CD4-positive, alpha-beta T cell (primary cell): Measurements from ENCODE around the gene MAP3K4. TPM values are rescaled to one million over a fixed set of nuclear protein-coding genes. Genes with fewer than 3 reads are reported as not detected.

Source experiments
- ATAC-seq: fragments of 200-7000 bp; cut with Tn5 transposase; one replicate; pipeline ENCODE4 v1.10.0; 2022; ENCODE audit warnings: mild to moderate bottlenecking; ENCODE audit not compliant: poor library complexity
- CTCF ChIA-PET: fragments of 350-600 bp; sonication (Branson Sonifier 250); formaldehyde crosslinking; loops from one replicate; lab custom pipeline; 2021; ENCODE audit warnings: antibody characterized with exemption, inconsistent platforms; lab: Charles Lee
- POLR2A ChIA-PET: fragments of 350-600 bp; sonication (Branson Sonifier 250); formaldehyde crosslinking; loops from one replicate; lab custom pipeline; 2021; ENCODE audit warnings: antibody characterized with exemption, inconsistent platforms; lab: Charles Lee
- DNase-seq, 14 experiments: peaks; one replicate each; pipeline ENCODE4 v3.0.0-alpha.2; 2013 to 2020; ENCODE audit warnings: mixed read lengths in 2 of 14
- H3K27ac ChIP-seq, 2 donors: one replicate each; pipeline versions ENCODE4 v1.5.1 to v1.7.0; 2013; ENCODE audit warnings: low read length in 2 of 2, low read depth in 1 of 2, mild to moderate bottlenecking in 1 of 2
- H3K27me3 ChIP-seq, 2 experiments: 1 replicate in 1 of 2; 2 replicates in 1 of 2; pipeline versions ENCODE4 v1.6.1 to v1.7.0; 2013; ENCODE audit warnings: low read length in 2 of 2, control low read depth in 1 of 2, mild to moderate bottlenecking in 1 of 2, moderate library complexity in 1 of 2; ENCODE audit not compliant: insufficient read depth in 2 of 2, control insufficient read depth in 1 of 2
- H3K36me3 ChIP-seq: one replicate; pipeline ENCODE4 v1.6.1; 2013; ENCODE audit warnings: low read length, control low read depth; ENCODE audit not compliant: insufficient read depth
- H3K4me1 ChIP-seq: one replicate; pipeline ENCODE4 v1.6.1; 2013; ENCODE audit warnings: low read length, control low read depth; ENCODE audit not compliant: insufficient read depth
- H3K4me3 ChIP-seq: one replicate; pipeline ENCODE4 v1.5.1; 2013; ENCODE audit warnings: mild to moderate bottlenecking, low read length, moderate library complexity
- H3K9me3 ChIP-seq, 2 experiments: 1 replicate in 1 of 2; 2 replicates in 1 of 2; pipeline versions ENCODE4 v1.6.1 to v1.7.0; 2013; ENCODE audit warnings: low read length in 2 of 2, mild to moderate bottlenecking in 2 of 2, control low read depth in 1 of 2, moderate library complexity in 1 of 2; ENCODE audit not compliant: control insufficient read depth in 1 of 2, insufficient read depth in 1 of 2
- H3K27ac Mint-ChIP-seq: one replicate; pipeline ENCODE4 v1.8.0; 2020; ENCODE audit warnings: mixed read lengths
- H3K27me3 Mint-ChIP-seq: one replicate; pipeline ENCODE4 v1.8.0; 2021; ENCODE audit warnings: mixed read lengths
- H3K36me3 Mint-ChIP-seq: one replicate; pipeline ENCODE4 v1.8.0; 2021; ENCODE audit warnings: low read depth, mixed read lengths
- H3K4me1 Mint-ChIP-seq: one replicate; pipeline ENCODE4 v1.8.0; 2021; ENCODE audit warnings: low read depth, mixed read lengths
- H3K4me3 Mint-ChIP-seq: one replicate; pipeline ENCODE4 v1.8.0; 2020; ENCODE audit warnings: mild to moderate bottlenecking, mixed read lengths
- H3K9me3 Mint-ChIP-seq: one replicate; pipeline ENCODE4 v1.8.0; 2020; ENCODE audit warnings: mixed read lengths
- intact Hi-C, 2 experiments: fragments of 100-400 bp; cut with DNase I in 1 of 2; cut with micrococcal nuclease in 1 of 2; formaldehyde crosslinking; loops; one replicate each; pipeline versions ENCODE4 v1.15.1 to v1.9.0; 2023 to 2025; cut with DNase I, micrococcal nuclease
- total RNA-seq, 174 experiments: library from RNA in 2 of 174; stranded (reverse) in 2 of 174; gene quantifications; one replicate each; pipeline ENCODE4 v1.2.3 and lab custom pipeline; 2021 to 2026
- TF ChIP-seq, protein P1 (sequence below): fragments of 200-600 bp; IDR thresholded peaks from one replicate; pipeline ENCODE4 v1.8.0; 2022; ENCODE audit warnings: antibody characterized with exemption, mild to moderate bottlenecking

Gene MAP3K4
- total RNA-seq, 2 experiments from 2014 or later: 75.5 to 80.3 TPM

DNA sequence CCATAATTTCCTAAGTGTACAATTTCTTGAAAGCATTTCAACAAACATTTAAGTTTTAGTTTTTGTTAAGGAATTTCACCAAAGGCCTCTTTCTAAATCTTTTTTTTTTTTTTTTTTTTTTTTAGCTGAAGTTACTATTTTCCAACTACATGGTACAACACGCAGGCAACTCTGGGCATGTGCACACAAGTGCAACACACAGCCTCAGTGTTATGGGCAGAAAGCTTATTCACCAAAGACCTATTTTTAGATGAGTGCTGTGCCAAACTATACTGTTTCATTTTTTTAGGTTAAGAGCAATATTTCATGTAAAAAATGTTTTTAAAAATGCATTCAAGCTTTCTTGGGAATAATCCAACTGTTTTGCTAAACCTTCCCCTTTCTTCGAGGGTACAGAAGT lies 42.0 kb upstream of the MAP3K4 start:
- POLR2A ChIA-PET: no interaction called here
- H3K27me3 Mint-ChIP-seq: peaks cover 25% of the 10 kb centered on the region

GRCh38 chr6:160950507-160950906 lies 41.1 kb upstream of the MAP3K4 start:
- TF ChIP-seq, protein P1, sequence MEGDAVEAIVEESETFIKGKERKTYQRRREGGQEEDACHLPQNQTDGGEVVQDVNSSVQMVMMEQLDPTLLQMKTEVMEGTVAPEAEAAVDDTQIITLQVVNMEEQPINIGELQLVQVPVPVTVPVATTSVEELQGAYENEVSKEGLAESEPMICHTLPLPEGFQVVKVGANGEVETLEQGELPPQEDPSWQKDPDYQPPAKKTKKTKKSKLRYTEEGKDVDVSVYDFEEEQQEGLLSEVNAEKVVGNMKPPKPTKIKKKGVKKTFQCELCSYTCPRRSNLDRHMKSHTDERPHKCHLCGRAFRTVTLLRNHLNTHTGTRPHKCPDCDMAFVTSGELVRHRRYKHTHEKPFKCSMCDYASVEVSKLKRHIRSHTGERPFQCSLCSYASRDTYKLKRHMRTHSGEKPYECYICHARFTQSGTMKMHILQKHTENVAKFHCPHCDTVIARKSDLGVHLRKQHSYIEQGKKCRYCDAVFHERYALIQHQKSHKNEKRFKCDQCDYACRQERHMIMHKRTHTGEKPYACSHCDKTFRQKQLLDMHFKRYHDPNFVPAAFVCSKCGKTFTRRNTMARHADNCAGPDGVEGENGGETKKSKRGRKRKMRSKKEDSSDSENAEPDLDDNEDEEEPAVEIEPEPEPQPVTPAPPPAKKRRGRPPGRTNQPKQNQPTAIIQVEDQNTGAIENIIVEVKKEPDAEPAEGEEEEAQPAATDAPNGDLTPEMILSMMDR: no peak
- ATAC-seq: no peak
- H3K27me3 ChIP-seq: no peaks in the 10 kb centered on the region
- no peaks in the 10 kb centered on the region for H3K36me3 Mint-ChIP-seq
- H3K4me3 Mint-ChIP-seq: no peak overlapping the region
- H3K4me1 Mint-ChIP-seq: no peaks in the 10 kb centered on the region
- no peak overlapping the region for H3K27ac Mint-ChIP-seq
- no peak overlapping the region for H3K27ac ChIP-seq
- peaks cover 26% of the 10 kb centered on the region for H3K27me3 Mint-ChIP-seq
- DNase-seq: no peak
- ChIA-PET CTCF (no interaction called here), POLR2A (no interaction called here)
- no peaks in the 10 kb centered on the region for H3K9me3 ChIP-seq
- H3K36me3 ChIP-seq: no peaks in the 10 kb centered on the region
- intact Hi-C loops: no loop called here
- no peaks in the 10 kb centered on the region for H3K9me3 Mint-ChIP-seq
- H3K4me1 ChIP-seq: no peaks in the 10 kb centered on the region
- no peak overlapping the region for H3K4me3 ChIP-seq

More for the DNA sequence above, 42.0 kb upstream of the MAP3K4 start:
- Histone ChIP-seq H3K4me1 (no peaks in the 10 kb centered on the region), H3K27me3 (peaks cover 0 to 9% of the 10 kb centered on the region in 2 experiments), H3K9me3 (no peaks in the 10 kb centered on the region), H3K36me3 (no peaks in the 10 kb centered on the region), H3K27ac (no peak overlapping the region), H3K4me3 (no peak overlapping the region)
- Mint-ChIP-seq H3K9me3 (no peaks in the 10 kb centered on the region), H3K36me3 (no peaks in the 10 kb centered on the region), H3K4me1 (no peaks in the 10 kb centered on the region), H3K27ac (no peak overlapping the region), H3K4me3 (no peak overlapping the region)
- intact Hi-C loops: no loop called here
- TF ChIP-seq, protein P1: no peak
- CTCF ChIA-PET: interaction anchor here (0.5 kb wide), 1 partner anchor 15 kb away, joined by 3 read pairs; no protein-coding TSS in a partner anchor
- DNase-seq: no peak
- no peak for ATAC-seq

- no peaks in the 10 kb centered on the region for H3K27me3 ChIP-seq
- no peak overlapping the region for H3K4me3 ChIP-seq
- POLR2A ChIA-PET: no interaction called here
- no peaks in the 10 kb centered on the region for H3K4me1 ChIP-seq
- no peak overlapping the region for H3K4me3 Mint-ChIP-seq
- H3K27me3 Mint-ChIP-seq: peaks cover 32% of the 10 kb centered on the region
- no peaks in the 10 kb centered on the region for H3K9me3 ChIP-seq
- CTCF ChIA-PET: no interaction called here
- H3K27ac Mint-ChIP-seq: no peak overlapping the region
- H3K36me3 Mint-ChIP-seq: no peaks in the 10 kb centered on the region
- DNase-seq (no peak), ATAC-seq (no peak)
- TF ChIP-seq, protein P1: no peak
- intact Hi-C loops: no loop called here
- no peaks in the 10 kb centered on the region for H3K9me3 Mint-ChIP-seq
- no peaks in the 10 kb centered on the region for H3K4me1 Mint-ChIP-seq
- H3K36me3 ChIP-seq: no peaks in the 10 kb centered on the region
- no peak overlapping the region for H3K27ac ChIP-seq
Measured at GRCh38 chr6:160951187-160952030, 40.2 kb upstream of the MAP3K4 start.
